HEK293 (cell line): ENCODE data around the gene ANP32A.

ENCODE experiments used
- BCL11A ChIP-seq: fragments of 450-650 bp; formaldehyde crosslinking; IDR thresholded peaks from 2 replicates; pipeline ENCODE4 v1.5.1; 2016; ENCODE audit warnings: low read depth, missing biosample characterization, missing genetic modification characterization
- CTCF ChIP-seq: fragments of 450-650 bp; formaldehyde crosslinking; IDR thresholded peaks from 2 replicates; pipeline ENCODE4 v1.5.1; 2016; ENCODE audit warnings: missing biosample characterization, missing genetic modification characterization
- ZNF138 ChIP-seq: fragments of 450-650 bp; formaldehyde crosslinking; IDR thresholded peaks from 2 replicates; pipeline ENCODE4 v1.5.1; 2016; ENCODE audit warnings: missing biosample characterization, missing genetic modification characterization, borderline replicate concordance
- ZNF19 ChIP-seq: fragments of 450-650 bp; formaldehyde crosslinking; IDR thresholded peaks from 2 replicates; pipeline ENCODE4; 2016; ENCODE audit warnings: missing biosample characterization, missing genetic modification characterization, low read depth
- ZNF768 ChIP-seq: fragments of 450-650 bp; formaldehyde crosslinking; IDR thresholded peaks from 2 replicates; pipeline ENCODE4 v1.5.1; 2018; ENCODE audit warnings: missing biosample characterization, mild to moderate bottlenecking, missing genetic modification characterization

- TF ChIP-seq CTCF (tag by site-specific recombination) (no peak), BCL11A (tag by site-specific recombination) (no peak), ZNF19 (tag by site-specific recombination) (no peak), ZNF138 (tag by site-specific recombination) (no peak), ZNF768 (tag by site-specific recombination) (no peak)
These were observed 7.9 kb downstream of the ANP32A start for GRCh38 chr15:68812597-68813431.
